ENCODE results near the gene PRR29. TPM values are rescaled to one million over a fixed set of nuclear protein-coding genes. Genes with fewer than 3 reads are reported as not detected.

PRR29 gene
- total RNA-seq, 1 donor from 2014 or later: 3.7 TPM

- no peaks in the 10 kb centered on the region for H3K36me3 Mint-ChIP-seq (ENCODE audit: insufficient read depth)
- DNase-seq (ENCODE audit: low spot score, unreplicated experiment): no peak
- H3K4me1 Mint-ChIP-seq (ENCODE audit: low read depth): peaks cover 3% of the 10 kb centered on the region
- peaks cover 44% of the 10 kb centered on the region for H3K27me3 Mint-ChIP-seq
- H3K4me3 Mint-ChIP-seq (ENCODE audit: low read depth): no peak overlapping the region
- H3K27ac Mint-ChIP-seq: no peak overlapping the region
- no peak for TF ChIP-seq CTCF (IDR thresholded peaks at IDR 0.05; ENCODE audit: unreplicated experiment)
- no peaks in the 10 kb centered on the region for H3K9me3 Mint-ChIP-seq (ENCODE audit: low read depth)
These were observed 37.7 kb upstream of the PRR29 start for GRCh38 chr17:63960430-63960829.

GRCh38 chr17:63961355-63962212, 36.6 kb upstream of the PRR29 start:
- Mint-ChIP-seq H3K4me3 (ENCODE audit: low read depth) (peak overlapping the region; percentile 11), H3K27ac (no peak overlapping the region), H3K4me1 (ENCODE audit: low read depth) (peaks cover 3% of the 10 kb centered on the region), H3K27me3 (peaks cover 42% of the 10 kb centered on the region), H3K9me3 (ENCODE audit: low read depth) (no peaks in the 10 kb centered on the region), H3K36me3 (ENCODE audit: insufficient read depth) (no peaks in the 10 kb centered on the region)
- DNase-seq (ENCODE audit: low spot score, unreplicated experiment): peak; percentile 41
- TF ChIP-seq CTCF (IDR thresholded peaks at IDR 0.05; ENCODE audit: unreplicated experiment): no peak

DNA sequence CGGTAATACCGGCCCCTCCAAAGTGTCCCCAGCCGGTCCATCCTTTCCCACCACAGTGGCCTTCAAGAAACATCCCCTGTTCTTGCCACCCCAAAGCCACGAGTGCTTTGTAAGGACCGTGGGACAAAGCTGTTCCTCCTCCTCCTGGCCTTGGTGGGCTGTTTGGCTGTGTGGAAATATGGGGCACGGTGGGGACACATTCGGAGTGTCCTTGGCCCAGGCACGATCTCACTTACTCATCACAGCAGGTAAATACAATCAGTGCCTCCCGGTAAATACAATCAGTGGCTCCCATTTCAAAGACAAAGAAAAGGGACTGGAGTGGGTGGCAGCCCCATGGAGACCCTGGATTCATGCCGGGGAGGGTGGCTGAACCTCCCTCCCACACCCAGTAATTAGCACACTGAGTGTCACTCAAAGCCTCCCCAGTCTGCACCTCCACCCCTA, 35.8 kb upstream of the PRR29 start:
- Mint-ChIP-seq H3K4me1 (ENCODE audit: low read depth) (peaks cover 3% of the 10 kb centered on the region), H3K4me3 (ENCODE audit: low read depth) (no peak overlapping the region), H3K27me3 (peaks cover 43% of the 10 kb centered on the region), H3K9me3 (ENCODE audit: low read depth) (no peaks in the 10 kb centered on the region), H3K27ac (peak overlapping the region; percentile 21), H3K36me3 (ENCODE audit: insufficient read depth) (no peaks in the 10 kb centered on the region)
- no peak for TF ChIP-seq CTCF (IDR thresholded peaks at IDR 0.05; ENCODE audit: unreplicated experiment)
- no peak for DNase-seq (ENCODE audit: low spot score, unreplicated experiment)

DNA sequence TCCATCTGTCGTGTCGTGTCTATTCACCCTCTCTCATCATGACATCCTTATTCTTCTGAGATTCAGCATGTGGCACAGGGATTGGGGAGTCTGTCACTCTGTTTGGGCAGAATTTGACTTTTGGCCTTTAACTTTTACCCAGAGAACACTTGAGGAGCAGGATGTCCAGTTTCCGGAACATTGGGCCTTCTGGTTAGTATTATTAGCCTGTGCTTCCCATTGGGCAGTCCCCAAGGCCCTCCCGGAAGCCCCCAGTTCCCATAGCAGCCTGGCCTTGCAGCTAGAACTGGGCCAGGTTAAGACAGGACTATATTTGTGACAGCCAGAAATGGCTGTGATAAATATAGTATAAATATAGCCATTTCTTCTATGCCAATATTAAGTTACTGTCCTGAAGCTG, 35.0 kb upstream of the PRR29 start:
- Mint-ChIP-seq H3K27me3 (peaks cover 45% of the 10 kb centered on the region), H3K36me3 (ENCODE audit: insufficient read depth) (no peaks in the 10 kb centered on the region), H3K4me3 (ENCODE audit: low read depth) (no peak overlapping the region), H3K27ac (no peak overlapping the region), H3K4me1 (ENCODE audit: low read depth) (peaks cover 3% of the 10 kb centered on the region), H3K9me3 (ENCODE audit: low read depth) (no peaks in the 10 kb centered on the region)
- no peak for TF ChIP-seq CTCF (IDR thresholded peaks at IDR 0.05; ENCODE audit: unreplicated experiment)
- no peak for DNase-seq (ENCODE audit: low spot score, unreplicated experiment)

GRCh38 chr17:63966646-63967264, 31.4 kb upstream of the PRR29 start:
- Mint-ChIP-seq H3K4me3 (ENCODE audit: low read depth) (no peak overlapping the region), H3K9me3 (ENCODE audit: low read depth) (no peaks in the 10 kb centered on the region), H3K36me3 (ENCODE audit: insufficient read depth) (no peaks in the 10 kb centered on the region), H3K4me1 (ENCODE audit: low read depth) (peaks cover 2% of the 10 kb centered on the region), H3K27me3 (peaks cover 39% of the 10 kb centered on the region), H3K27ac (no peak overlapping the region)
- DNase-seq (ENCODE audit: low spot score, unreplicated experiment): no peak
- no peak for TF ChIP-seq CTCF (IDR thresholded peaks at IDR 0.05; ENCODE audit: unreplicated experiment)

Measured in progenitor cell of endocrine pancreas (in vitro differentiated cells).